Right lobe of liver (tissue), 6 donors: ENCODE measurements around the gene LRRTM2. TPM values are rescaled to one million over a fixed set of nuclear protein-coding genes. Genes with fewer than 3 reads are reported as not detected.
"Not testable (repeated sequence)": the region's sequence is repeated elsewhere in the genome, so short reads cannot be mapped to it uniquely, and the experiment has no call there.

Source experiments
- ATAC-seq, 4 donors: fragments of 200-7000 bp; cut with Tn5 transposase; one replicate each; pipeline ENCODE4 v1.9.1; 2020; ENCODE audit warnings: mild to moderate bottlenecking in 4 of 4, moderate library complexity in 4 of 4
- DNase-seq, 3 donors: peaks; one replicate each; pipeline ENCODE4 v3.0.0-alpha.2; 2020
- H3K27ac ChIP-seq, 3 donors: fragments of 200-600 bp; one replicate each; pipeline ENCODE4 v1.8.0; 2022
- H3K27me3 ChIP-seq, 2 donors: fragments of 200-600 bp; one replicate each; pipeline ENCODE4 v1.8.0; 2022
- H3K36me3 ChIP-seq, 4 donors: fragments of 200-600 bp; sonication (generic) in 1 of 4; one replicate each; pipeline versions ENCODE4 v1.5.1 to v1.8.0; 2017 to 2022; ENCODE audit warnings: control low read depth in 1 of 4
- H3K4me1 ChIP-seq, 4 donors: fragments of 200-600 bp; sonication (generic) in 1 of 4; one replicate each; pipeline versions ENCODE4 v1.5.1 to v1.8.0; 2017 to 2022; ENCODE audit warnings: control low read depth in 1 of 4
- H3K4me3 ChIP-seq, 3 donors: fragments of 200-600 bp; one replicate each; pipeline ENCODE4 v1.8.0; 2022
- H3K9me3 ChIP-seq, 4 donors: fragments of 200-600 bp; sonication (generic) in 1 of 4; one replicate each; pipeline versions ENCODE4 v1.5.1 to v1.8.0; 2017 to 2022; ENCODE audit warnings: control low read depth in 1 of 4
- POLR2A ChIP-seq: fragments of 450-650 bp; IDR thresholded peaks from one replicate; pipeline ENCODE4 v1.6.1; 2017; ENCODE audit warnings: antibody characterized with exemption, mild to moderate bottlenecking
- WGBS: methylation state at CpG from one replicate; pipeline ENCODE4 v1.1.6; 2018; ENCODE audit warnings: low coverage, low lambda C conversion rate; ENCODE audit not compliant: insufficient coverage; ENCODE audit errors: missing lambda C conversion rate; 5-methylcytosine and 5-hydroxymethylcytosine counted together
- intact Hi-C, 2 donors: fragments of 100-400 bp; cut with DNase I; formaldehyde crosslinking; loops; one replicate each; pipeline versions ENCODE4 v1.11.2 to v1.14.1; 2022
- total RNA-seq, 6 experiments: library from RNA; depleted of rRNA in 2 of 6; stranded (reverse); fragments of >200 nt in 2 of 6; fragmentation: NEBNext Ultra II Directional in 3 of 6; extraction: Animal tissue kit (Norgen Biotek cat#: 25700) in 3 of 6; gene quantifications; one replicate each; pipeline versions ENCODE4 v1.1.0 to v1.2.4, GENCODE V29; 2016 to 2023
- TF ChIP-seq, protein P1 (sequence below), 4 donors: fragments of 200-600 bp in 3 of 4; fragments of 450-650 bp in 1 of 4; IDR thresholded peaks; one replicate each; pipeline versions ENCODE4 v1.5.1 to v1.8.0; 2016 to 2022; ENCODE audit warnings: antibody characterized with exemption in 4 of 4, mild to moderate bottlenecking in 2 of 4
- donor health status: DM: no; HTN: yes; CAD: no.
- donor health status: DM: no; HTN: no; CAD: no.
- donor health status: DM: no; HTN: no; CAD: no.
- donor health status: DM: no; HTN: yes; CAD: no.
- donor health status: DM: no; HTN: yes; CAD: no.

LRRTM2 gene
- total RNA-seq, 6 experiments from 2014 or later, result 0.06 to 0.53 (median 0.17) TPM; not detected in 1

DNA sequence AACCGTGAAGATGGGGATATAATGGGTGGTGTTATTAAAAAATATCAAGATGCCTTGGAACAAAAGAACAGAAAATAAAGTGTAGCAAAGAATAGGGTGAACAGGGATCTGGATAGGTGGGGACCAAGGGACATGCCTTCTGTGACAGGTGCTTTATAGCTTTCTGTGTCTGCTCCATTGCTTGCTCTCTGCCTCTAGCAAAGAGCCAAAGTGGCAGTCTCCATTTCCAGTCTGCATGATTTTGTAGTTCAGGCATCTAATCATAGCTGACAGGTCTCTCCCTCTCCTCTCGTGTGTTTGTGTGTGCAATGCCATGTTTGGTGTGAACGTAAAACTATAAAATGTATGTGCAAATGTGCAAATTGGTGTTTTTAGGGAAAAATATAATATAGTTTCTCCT lies 35.0 kb downstream of the LRRTM2 start:
- no peak for ATAC-seq
- no peak for DNase-seq
- no peaks in the 10 kb centered on the region for H3K36me3 ChIP-seq
- H3K9me3 ChIP-seq, result no peaks in the 10 kb centered on the region
- intact Hi-C loops, result no loop called here
- no peaks in the 10 kb centered on the region for H3K27me3 ChIP-seq
- 88% methylated on average over 3 of the region's 3 CpGs for WGBS
- H3K4me3 ChIP-seq, result no peak overlapping the region
- H3K27ac ChIP-seq, result no peak overlapping the region
- TF ChIP-seq POLR2A, result no peak
- peaks cover 0 to 7% (median 0%) of the 10 kb centered on the region in 4 donors for H3K4me1 ChIP-seq

DNA sequence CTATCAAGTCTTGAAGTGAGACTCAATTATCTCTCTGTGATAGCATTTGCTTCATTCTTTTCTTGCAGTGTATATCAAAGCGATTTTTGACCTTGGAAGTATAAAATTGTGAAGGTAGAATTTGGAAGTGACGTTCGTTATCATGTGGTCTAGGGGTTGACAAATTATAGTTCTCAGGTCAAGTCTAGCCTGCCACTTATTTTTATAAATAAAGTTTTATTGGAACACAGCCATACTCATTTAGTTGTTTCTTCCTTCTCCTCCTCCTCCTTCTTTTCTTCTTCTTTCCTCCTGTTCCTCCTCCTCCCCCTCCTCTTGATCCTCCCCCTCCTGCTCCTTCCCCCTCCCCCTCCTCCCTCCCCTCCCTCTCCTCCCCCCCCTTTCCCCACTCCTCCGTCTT lies 38.0 kb downstream of the LRRTM2 start:
- Histone ChIP-seq H3K4me1 (no peaks in the 10 kb centered on the region), H3K36me3 (no peaks in the 10 kb centered on the region), H3K4me3 (no peak overlapping the region), H3K9me3 (no peaks in the 10 kb centered on the region), H3K27me3 (no peaks in the 10 kb centered on the region), H3K27ac (no peak overlapping the region)
- no peak for ATAC-seq
- no peak for TF ChIP-seq POLR2A
- TF ChIP-seq, protein P1, sequence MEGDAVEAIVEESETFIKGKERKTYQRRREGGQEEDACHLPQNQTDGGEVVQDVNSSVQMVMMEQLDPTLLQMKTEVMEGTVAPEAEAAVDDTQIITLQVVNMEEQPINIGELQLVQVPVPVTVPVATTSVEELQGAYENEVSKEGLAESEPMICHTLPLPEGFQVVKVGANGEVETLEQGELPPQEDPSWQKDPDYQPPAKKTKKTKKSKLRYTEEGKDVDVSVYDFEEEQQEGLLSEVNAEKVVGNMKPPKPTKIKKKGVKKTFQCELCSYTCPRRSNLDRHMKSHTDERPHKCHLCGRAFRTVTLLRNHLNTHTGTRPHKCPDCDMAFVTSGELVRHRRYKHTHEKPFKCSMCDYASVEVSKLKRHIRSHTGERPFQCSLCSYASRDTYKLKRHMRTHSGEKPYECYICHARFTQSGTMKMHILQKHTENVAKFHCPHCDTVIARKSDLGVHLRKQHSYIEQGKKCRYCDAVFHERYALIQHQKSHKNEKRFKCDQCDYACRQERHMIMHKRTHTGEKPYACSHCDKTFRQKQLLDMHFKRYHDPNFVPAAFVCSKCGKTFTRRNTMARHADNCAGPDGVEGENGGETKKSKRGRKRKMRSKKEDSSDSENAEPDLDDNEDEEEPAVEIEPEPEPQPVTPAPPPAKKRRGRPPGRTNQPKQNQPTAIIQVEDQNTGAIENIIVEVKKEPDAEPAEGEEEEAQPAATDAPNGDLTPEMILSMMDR (IDR thresholded peaks at IDR 0.05), result no peak
- intact Hi-C loops, result no loop called here
- no peak for DNase-seq
- WGBS, result 87% methylated on average over 4 of the region's 4 CpGs

DNA sequence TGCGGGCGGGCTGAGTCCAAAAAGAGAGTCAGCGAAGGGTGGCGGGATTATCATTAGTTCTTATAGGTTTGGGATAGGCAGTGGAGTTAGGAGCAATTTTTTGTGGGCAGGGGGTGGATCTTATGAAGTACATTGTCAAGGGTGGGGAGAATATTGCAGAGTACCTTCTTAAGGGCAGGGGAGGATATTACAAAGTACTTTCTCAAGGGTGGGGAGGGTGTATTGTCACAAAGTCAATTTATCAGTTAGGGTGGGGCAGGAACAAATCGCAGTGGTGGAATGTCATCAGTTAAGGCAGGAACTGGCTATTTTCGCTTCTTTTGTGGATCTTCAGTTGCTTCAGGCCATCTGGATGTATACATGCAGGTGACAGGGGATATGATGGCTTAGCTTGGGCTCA lies 40.3 kb downstream of the LRRTM2 start:
- H3K4me3 ChIP-seq, H3K9me3 ChIP-seq, DNase-seq, H3K27me3 ChIP-seq, intact Hi-C loops, H3K36me3 ChIP-seq, H3K4me1 ChIP-seq, ATAC-seq, H3K27ac ChIP-seq: not testable (repeated sequence)
- 80% methylated on average over 4 of the region's 6 CpGs for WGBS

DNA sequence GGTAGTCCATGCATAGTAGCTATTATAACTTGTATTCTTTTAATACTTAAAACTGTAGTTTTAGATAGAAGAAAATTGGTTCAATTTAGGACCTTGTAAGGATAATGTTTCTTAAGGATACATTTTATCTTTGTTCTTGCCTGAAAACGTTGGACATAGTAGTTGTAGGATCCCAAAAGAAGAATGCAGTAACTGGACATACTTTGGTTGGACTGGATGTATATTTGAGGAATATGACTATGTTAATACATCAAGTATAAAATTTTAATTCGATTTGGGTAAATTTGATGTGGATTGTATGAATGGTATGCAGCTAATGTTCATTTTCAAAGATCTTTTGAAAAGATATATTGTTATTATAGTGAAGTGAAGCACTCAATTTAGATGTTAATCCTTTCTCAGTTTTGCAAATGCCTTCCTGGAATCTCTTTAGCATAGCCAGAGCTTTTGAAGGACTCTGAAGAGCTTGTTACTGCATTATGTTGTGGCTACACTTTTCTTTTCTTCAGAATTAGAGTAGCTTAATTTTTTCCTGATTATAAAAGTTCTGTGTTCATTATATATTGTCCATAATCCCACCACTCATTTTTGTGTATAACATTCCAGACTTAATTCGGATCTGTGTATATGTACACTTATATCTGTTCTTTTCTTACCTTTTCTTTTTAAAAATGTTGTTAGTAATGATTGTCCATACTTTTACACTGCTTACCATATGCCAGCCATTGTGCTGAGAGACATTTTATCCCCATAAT lies 41.2 kb downstream of the LRRTM2 start:
- Histone ChIP-seq H3K36me3 (peaks cover 0 to 3% (median 0%) of the 10 kb centered on the region in 4 donors), H3K9me3 (no peaks in the 10 kb centered on the region), H3K27me3 (no peaks in the 10 kb centered on the region), H3K27ac (no peak overlapping the region), H3K4me1 (no peaks in the 10 kb centered on the region), H3K4me3 (no peak overlapping the region)
- ATAC-seq (no peak), DNase-seq (no peak)
- TF ChIP-seq, protein P1 (IDR thresholded peaks at IDR 0.05), result no peak
- TF ChIP-seq POLR2A, result no peak
- intact Hi-C loops, result no loop called here
- WGBS, result 40% methylated on average over 3 of the region's 3 CpGs

DNA sequence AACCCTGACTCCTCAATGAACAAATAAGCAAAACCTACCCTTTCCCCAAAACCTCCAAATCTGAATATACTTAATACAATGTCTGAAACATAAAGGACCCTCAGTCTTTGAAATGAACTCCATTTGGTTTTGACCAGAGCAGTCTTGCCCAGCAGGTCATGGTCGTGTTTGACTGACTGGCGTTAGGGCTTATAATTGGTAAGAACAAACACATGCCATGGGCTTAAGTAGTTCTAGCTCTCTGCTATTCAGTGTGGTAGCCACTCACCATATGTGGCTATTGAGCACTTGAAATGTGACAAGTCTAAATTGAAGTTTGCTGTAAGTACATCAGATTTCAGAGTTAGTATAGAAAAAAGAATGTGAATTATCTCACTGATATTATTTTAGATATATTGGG lies 42.1 kb downstream of the LRRTM2 start:
- ATAC-seq, result no peak
- intact Hi-C loops, result no loop called here
- no peaks in the 10 kb centered on the region for H3K4me1 ChIP-seq
- no peaks in the 10 kb centered on the region for H3K9me3 ChIP-seq
- 96% methylated on average over 2 of the region's 2 CpGs for WGBS
- no peak for DNase-seq
- peaks cover 0 to 9% (median 0%) of the 10 kb centered on the region in 4 donors for H3K36me3 ChIP-seq
- no peak overlapping the region for H3K27ac ChIP-seq
- TF ChIP-seq, protein P1 (IDR thresholded peaks at IDR 0.05), result no peak
- TF ChIP-seq POLR2A, result no peak
- H3K27me3 ChIP-seq, result no peaks in the 10 kb centered on the region
- H3K4me3 ChIP-seq, result no peak overlapping the region
